Transverse colon (tissue), 4 donors: ENCODE data around the gene PLSCR2. TPM values are rescaled to one million over a fixed set of nuclear protein-coding genes. Genes with fewer than 3 reads are reported as not detected.
"Not testable (repeated sequence)": the region's sequence is repeated elsewhere in the genome, so short reads cannot be mapped to it uniquely, and the experiment has no call there.

ENCODE experiments used
- DNase-seq: peaks from one replicate; pipeline ENCODE4 v3.0.0-alpha.2; 2019
- H3K27ac ChIP-seq, 4 donors: fragments of 200-600 bp; sonication (generic); 2 replicates each; pipeline ENCODE4 v1.5.1; 2016 to 2018; ENCODE audit warnings: inconsistent platforms in 4 of 4
- H3K27me3 ChIP-seq: fragments of 200-600 bp; sonication (generic); 2 replicates; pipeline ENCODE4 v1.5.1; 2017; ENCODE audit warnings: inconsistent platforms
- H3K36me3 ChIP-seq, 4 donors: fragments of 200-600 bp; sonication (generic); 2 replicates each; pipeline ENCODE4 v1.5.1; 2017 to 2019; ENCODE audit warnings: inconsistent platforms in 4 of 4
- H3K4me1 ChIP-seq, 4 donors: fragments of 200-600 bp; sonication (generic); 2 replicates each; pipeline ENCODE4 v1.5.1; 2017 to 2020; ENCODE audit warnings: inconsistent platforms in 4 of 4
- H3K4me3 ChIP-seq, 4 donors: fragments of 200-600 bp; sonication (generic); 1 replicate in 1 of 4; 2 replicates in 3 of 4; pipeline versions ENCODE4 v1.5.1 to v1.6.1; 2017 to 2019; ENCODE audit warnings: inconsistent platforms in 4 of 4
- H3K9me3 ChIP-seq, 2 donors: fragments of 200-600 bp; sonication (generic); 2 replicates each; pipeline ENCODE4 v1.5.1; 2017 to 2019; ENCODE audit warnings: inconsistent platforms in 2 of 2
- EP300 ChIP-seq: sonication (generic); formaldehyde crosslinking; IDR thresholded peaks from one replicate; pipeline ENCODE4 v1.6.1; 2017; ENCODE audit warnings: antibody characterized with exemption, low read depth
- POLR2A ChIP-seq: fragments of 450-650 bp; IDR thresholded peaks from one replicate; pipeline ENCODE4 v1.6.1; 2016; ENCODE audit warnings: antibody characterized with exemption, mild to moderate bottlenecking, moderate library complexity
- POLR2AphosphoS5 ChIP-seq, 3 donors: sonication (generic); formaldehyde crosslinking; IDR thresholded peaks; one replicate each; pipeline ENCODE4 v1.6.1; 2016; ENCODE audit warnings: antibody characterized with exemption in 3 of 3
- WGBS, 2 donors: methylation state at CpG; one replicate each; pipeline ENCODE4 v1.1.5; 2018; ENCODE audit warnings: low coverage in 1 of 2; 5-methylcytosine and 5-hydroxymethylcytosine counted together
- in situ Hi-C, 4 donors: fragments of 200-750 bp; cut with MboI; loops; one replicate each; pipeline versions ENCODE4 v1.15.0 to v1.15.1; 2017; ENCODE audit warnings: low sequenced_read_pairs in 3 of 4, low pct_ligation_motif_present in 1 of 4, low pct_unique_long_range_greater_than_20kb in 1 of 4
- intact Hi-C: fragments of 100-400 bp; cut with DNase I; formaldehyde crosslinking; loops from one replicate; pipeline ENCODE4 v1.15.1; 2023; ENCODE audit warnings: low total_unique reads
- total RNA-seq, 4 donors: library from RNA; depleted of rRNA; stranded (reverse); fragments of >200 nt; gene quantifications; one replicate each; pipeline ENCODE4 v1.1.0, GENCODE V29; 2016
- TF ChIP-seq, protein P1 (sequence below), 5 experiments: fragments of 200-600 bp in 3 of 5; fragments of 450-650 bp in 2 of 5; sonication (generic) in 3 of 5; IDR thresholded peaks; 1 replicate in 2 of 5; 2 replicates in 3 of 5; pipeline ENCODE4 v1.5.1; 2016 to 2017; ENCODE audit warnings: antibody characterized with exemption in 5 of 5, inconsistent platforms in 3 of 5, mild to moderate bottlenecking in 2 of 5, moderate library complexity in 1 of 5

PLSCR2 gene
- total RNA-seq, 4 donors from 2014 or later: 1.3 to 2.9 TPM; not detected in 2

DNA sequence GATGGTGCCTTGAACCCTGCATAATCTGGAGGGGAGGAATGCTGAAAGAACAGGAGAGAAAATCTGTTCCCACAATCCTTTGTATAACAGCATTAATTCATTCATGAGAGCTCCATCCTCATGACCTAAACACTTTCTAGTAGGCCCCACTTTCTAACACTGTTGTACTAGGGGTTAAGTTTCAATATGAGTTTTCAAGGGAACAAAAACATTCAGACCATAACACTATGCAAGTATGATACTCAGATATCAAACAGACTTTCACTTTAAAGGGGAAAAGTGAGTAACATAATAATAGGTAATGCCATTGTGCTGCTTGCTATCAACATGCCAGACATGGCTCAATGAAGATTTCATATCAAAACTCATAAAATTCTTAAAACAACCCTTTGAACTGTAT, 32.4 kb upstream of the PLSCR2 start:
- intact Hi-C loops: no loop called here
- TF ChIP-seq EP300 (no peak), POLR2AphosphoS5 (IDR thresholded peaks at IDR 0.05) (no peak), POLR2A (no peak)
- TF ChIP-seq, protein P1, sequence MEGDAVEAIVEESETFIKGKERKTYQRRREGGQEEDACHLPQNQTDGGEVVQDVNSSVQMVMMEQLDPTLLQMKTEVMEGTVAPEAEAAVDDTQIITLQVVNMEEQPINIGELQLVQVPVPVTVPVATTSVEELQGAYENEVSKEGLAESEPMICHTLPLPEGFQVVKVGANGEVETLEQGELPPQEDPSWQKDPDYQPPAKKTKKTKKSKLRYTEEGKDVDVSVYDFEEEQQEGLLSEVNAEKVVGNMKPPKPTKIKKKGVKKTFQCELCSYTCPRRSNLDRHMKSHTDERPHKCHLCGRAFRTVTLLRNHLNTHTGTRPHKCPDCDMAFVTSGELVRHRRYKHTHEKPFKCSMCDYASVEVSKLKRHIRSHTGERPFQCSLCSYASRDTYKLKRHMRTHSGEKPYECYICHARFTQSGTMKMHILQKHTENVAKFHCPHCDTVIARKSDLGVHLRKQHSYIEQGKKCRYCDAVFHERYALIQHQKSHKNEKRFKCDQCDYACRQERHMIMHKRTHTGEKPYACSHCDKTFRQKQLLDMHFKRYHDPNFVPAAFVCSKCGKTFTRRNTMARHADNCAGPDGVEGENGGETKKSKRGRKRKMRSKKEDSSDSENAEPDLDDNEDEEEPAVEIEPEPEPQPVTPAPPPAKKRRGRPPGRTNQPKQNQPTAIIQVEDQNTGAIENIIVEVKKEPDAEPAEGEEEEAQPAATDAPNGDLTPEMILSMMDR (IDR thresholded peaks at IDR 0.05): no peak
- H3K27me3 ChIP-seq: no peaks in the 10 kb centered on the region
- H3K4me1 ChIP-seq: peaks cover 3 to 56% (median 35%) of the 10 kb centered on the region in 4 donors
- H3K9me3 ChIP-seq: no peaks in the 10 kb centered on the region
- H3K36me3 ChIP-seq: no peaks in the 10 kb centered on the region
- no peak for DNase-seq
- in situ Hi-C loops: no loop called here
- no peak overlapping the region for H3K27ac ChIP-seq
- no peak overlapping the region for H3K4me3 ChIP-seq

DNA sequence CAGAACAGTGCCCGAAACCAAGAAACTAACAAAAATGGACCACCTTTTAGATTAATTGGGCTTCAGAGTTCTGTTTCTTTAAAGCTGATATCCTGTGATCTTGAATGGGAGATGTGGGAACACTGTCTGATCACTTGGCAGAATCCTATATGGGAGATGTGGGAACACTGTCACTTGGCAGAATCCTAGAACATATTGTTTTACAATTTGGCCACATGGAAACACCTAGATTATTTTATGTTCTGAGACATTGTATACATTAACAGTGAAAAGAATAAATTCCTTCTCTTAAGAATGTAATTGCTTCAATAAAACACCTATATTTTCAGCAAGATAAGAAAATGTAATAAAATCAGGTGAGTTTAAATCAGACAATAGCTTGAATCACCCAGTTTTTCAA, 30.3 kb upstream of the PLSCR2 start:
- peaks cover 3 to 42% (median 25%) of the 10 kb centered on the region in 4 donors for H3K4me1 ChIP-seq
- no peak overlapping the region for H3K4me3 ChIP-seq
- H3K27me3 ChIP-seq: no peaks in the 10 kb centered on the region
- TF ChIP-seq, protein P1 (IDR thresholded peaks at IDR 0.05): no peak
- no peak for TF ChIP-seq POLR2A
- no peak for TF ChIP-seq EP300
- TF ChIP-seq POLR2AphosphoS5 (IDR thresholded peaks at IDR 0.05): peak in 1 of 3 donors; percentile 21
- H3K27ac ChIP-seq: peak overlapping the region; percentile 45 to 69 (median 60)
- 47 to 50% methylated on average over 1 of the region's 1 CpG for WGBS, 2 donors
- no peaks in the 10 kb centered on the region for H3K36me3 ChIP-seq
- DNase-seq: no peak
- in situ Hi-C loops: no loop called here
- intact Hi-C loops: no loop called here
- H3K9me3 ChIP-seq: no peaks in the 10 kb centered on the region

DNA sequence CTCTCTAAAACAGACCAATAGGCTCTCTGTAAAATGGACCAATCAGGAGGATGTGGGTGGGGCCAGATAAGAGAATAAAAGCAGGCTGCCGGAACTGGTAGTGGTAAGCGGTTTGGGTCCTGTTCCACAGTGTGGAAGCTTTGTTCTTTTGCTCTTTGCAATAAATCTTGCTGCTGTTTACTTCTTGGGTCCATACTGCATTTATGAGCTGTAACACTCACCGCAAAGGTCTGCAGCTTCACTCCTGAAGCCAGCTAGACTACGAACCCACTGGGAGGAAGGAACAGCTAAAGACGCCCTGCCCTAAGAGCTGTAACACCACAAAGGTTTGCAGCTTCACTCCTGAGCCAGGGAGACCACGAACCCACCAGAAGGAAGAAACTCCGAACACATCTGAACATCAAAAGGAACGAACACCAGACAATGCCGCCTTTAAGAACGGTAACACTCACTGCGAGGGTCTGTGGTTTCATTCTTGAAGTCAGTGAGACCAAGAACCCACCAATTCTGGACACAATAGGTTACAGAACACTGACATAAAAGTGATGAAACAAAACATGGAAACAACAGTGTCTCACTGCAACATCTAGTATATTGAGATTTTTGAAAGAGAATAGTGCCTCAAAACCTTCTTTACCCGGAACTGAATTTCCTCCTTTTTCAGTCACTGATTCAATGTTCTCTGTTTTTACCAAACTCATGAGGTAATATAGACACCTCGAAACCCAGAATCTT, 28.8 kb upstream of the PLSCR2 start:
- intact Hi-C loops: no loop called here
- Histone ChIP-seq H3K36me3 (no peaks in the 10 kb centered on the region), H3K27me3 (no peaks in the 10 kb centered on the region), H3K4me1 (peaks cover 0 to 31% (median 18%) of the 10 kb centered on the region in 4 donors), H3K9me3 (no peaks in the 10 kb centered on the region), H3K27ac (peak overlapping the region in 3 of 4 donors; percentile 12 to 52 (median 36)), H3K4me3 (no peak overlapping the region)
- in situ Hi-C loops: no loop called here
- WGBS, 2 donors: 65 to 69% methylated on average over 10 to 13 of the region's 13 CpGs
- no peak for DNase-seq
- TF ChIP-seq POLR2AphosphoS5 (IDR thresholded peaks at IDR 0.05) (no peak), EP300 (no peak), POLR2A (no peak)
- TF ChIP-seq, protein P1 (IDR thresholded peaks at IDR 0.05): no peak

DNA sequence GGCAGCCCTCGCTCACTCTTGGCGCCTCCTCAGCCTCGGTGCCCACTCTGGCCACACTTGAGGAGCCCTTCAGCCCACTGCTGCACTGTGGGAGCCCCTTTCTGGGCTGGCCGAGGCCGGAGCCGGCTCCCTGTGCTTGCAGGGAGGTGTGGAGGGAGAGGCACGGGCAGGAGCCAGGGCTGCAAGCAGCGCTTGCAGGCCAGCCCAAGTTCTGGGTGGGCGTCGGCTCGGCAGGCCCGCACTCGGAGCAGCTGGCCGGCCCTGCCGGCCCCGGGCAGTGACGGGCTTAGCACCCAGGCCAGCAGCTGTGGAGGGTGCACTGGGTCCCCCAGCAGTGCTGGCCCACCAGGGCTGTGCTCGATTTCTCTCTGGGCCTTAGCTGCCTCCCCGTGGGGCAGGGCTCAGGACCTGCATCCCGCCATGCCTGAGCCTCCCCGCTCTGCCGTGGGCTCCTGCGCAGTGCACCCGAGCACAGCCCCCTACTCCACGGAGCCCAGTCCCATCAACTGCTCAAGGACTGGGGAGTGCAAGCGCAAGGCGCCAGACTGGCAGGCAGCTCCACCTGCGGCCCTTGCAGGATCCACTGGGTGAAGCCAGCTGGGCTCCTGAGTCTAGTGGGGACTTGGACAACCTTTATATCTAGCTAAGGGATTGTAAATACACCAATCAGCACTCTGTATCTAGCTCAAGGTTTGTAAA, 27.9 kb upstream of the PLSCR2 start:
- H3K9me3 ChIP-seq, H3K36me3 ChIP-seq, DNase-seq, in situ Hi-C loops, H3K4me3 ChIP-seq, intact Hi-C loops, H3K27me3 ChIP-seq: not testable (repeated sequence)
- WGBS, 2 donors: 97% methylated on average over 28 of the region's 28 CpGs; no CpG with 5 or more reads in 1 of the 2 donors
- H3K4me1 ChIP-seq: peaks cover 0 to 26% (median 16%) of the 10 kb centered on the region in 4 donors
- peak overlapping the region in 2 of 4 donors; percentile 1 to 52 for H3K27ac ChIP-seq
